ENCODE results near the gene HOXC13. TPM values are rescaled to one million over a fixed set of nuclear protein-coding genes. Genes with fewer than 3 reads are reported as not detected.

Gene HOXC13
- total and polyA plus RNA-seq, 4 donors = not detected

- H3K9ac ChIP-seq (ENCODE audit: insufficient read depth in 1 of 2, low read length in 2 of 2) = no peak overlapping the region
- ATAC-seq (ENCODE audit: insufficient read depth, low FRiP score) (no peak), DNase-seq (no peak)
- H3K9me3 ChIP-seq (ENCODE audit: control insufficient read depth in 4 of 4, insufficient read depth in 3 of 4, low read length in 3 of 4) = peaks cover 0 to 23% (median 0%) of the 10 kb centered on the region in 4 donors
- no peak overlapping the region for H3K27ac ChIP-seq (ENCODE audit: low read depth in 1 of 2, low read length in 1 of 2)
- no peak overlapping the region for H3K4me3 ChIP-seq
- peaks cover 43 to 98% (median 86%) of the 10 kb centered on the region in 3 donors for H3K27me3 ChIP-seq (ENCODE audit: control insufficient read depth in 3 of 3, insufficient read depth in 3 of 3, low read length in 2 of 3)
- WGBS, 2 donors = 2 to 5% methylated on average over 16 to 25 of the region's 25 CpGs
- H3K36me3 ChIP-seq (ENCODE audit: control insufficient read depth in 4 of 4, insufficient read depth in 4 of 4, low read length in 4 of 4) = no peaks in the 10 kb centered on the region
- no peak for TF ChIP-seq CTCF (IDR thresholded peaks at IDR 0.05; ENCODE audit: control extremely low read depth, extremely low read depth)
- peaks cover 0 to 16% (median 4%) of the 10 kb centered on the region in 5 donors for H3K4me1 ChIP-seq (ENCODE audit: control insufficient read depth in 5 of 5, insufficient read depth in 5 of 5, low read length in 5 of 5)
Observed at GRCh38 chr12:53975064-53975471, 36.4 kb downstream of the HOXC13 start.

- no peak for TF ChIP-seq CTCF (IDR thresholded peaks at IDR 0.05; ENCODE audit: control extremely low read depth, extremely low read depth)
- Histone ChIP-seq H3K27ac (ENCODE audit: low read depth in 1 of 2, low read length in 1 of 2) (no peak overlapping the region), H3K27me3 (ENCODE audit: control insufficient read depth in 3 of 3, insufficient read depth in 3 of 3, low read length in 2 of 3) (peaks cover 42 to 98% (median 86%) of the 10 kb centered on the region in 3 donors), H3K36me3 (ENCODE audit: control insufficient read depth in 4 of 4, insufficient read depth in 4 of 4, low read length in 4 of 4) (no peaks in the 10 kb centered on the region), H3K4me1 (ENCODE audit: control insufficient read depth in 5 of 5, insufficient read depth in 5 of 5, low read length in 5 of 5) (peaks cover 0 to 16% (median 4%) of the 10 kb centered on the region in 5 donors), H3K9me3 (ENCODE audit: control insufficient read depth in 4 of 4, insufficient read depth in 3 of 4, low read length in 3 of 4) (peaks cover 0 to 23% (median 0%) of the 10 kb centered on the region in 4 donors), H3K9ac (ENCODE audit: insufficient read depth in 1 of 2, low read length in 2 of 2) (no peak overlapping the region), H3K4me3 (no peak overlapping the region)
- DNase-seq (no peak), ATAC-seq (ENCODE audit: insufficient read depth, low FRiP score) (no peak)
- WGBS, 2 donors = 8 to 10% methylated on average over 31 of the region's 31 CpGs
Observed at GRCh38 chr12:53975479-53976152, 37.0 kb downstream of the HOXC13 start.

- DNase-seq (peak; percentile 47 to 74 (median 69)), ATAC-seq (ENCODE audit: insufficient read depth, low FRiP score) (no peak)
- WGBS, 2 donors = 17 to 18% methylated on average over 21 of the region's 21 CpGs
- no peak overlapping the region for H3K4me3 ChIP-seq
- no peak overlapping the region for H3K27ac ChIP-seq (ENCODE audit: low read depth in 1 of 2, low read length in 1 of 2)
- peaks cover 0 to 21% (median 0%) of the 10 kb centered on the region in 4 donors for H3K9me3 ChIP-seq (ENCODE audit: control insufficient read depth in 4 of 4, insufficient read depth in 3 of 4, low read length in 3 of 4)
- H3K27me3 ChIP-seq (ENCODE audit: control insufficient read depth in 3 of 3, insufficient read depth in 3 of 3, low read length in 2 of 3) = peaks cover 38 to 98% (median 86%) of the 10 kb centered on the region in 3 donors
- peaks cover 0 to 15% (median 4%) of the 10 kb centered on the region in 5 donors for H3K4me1 ChIP-seq (ENCODE audit: control insufficient read depth in 5 of 5, insufficient read depth in 5 of 5, low read length in 5 of 5)
- H3K9ac ChIP-seq (ENCODE audit: insufficient read depth in 1 of 2, low read length in 2 of 2) = no peak overlapping the region
- no peaks in the 10 kb centered on the region for H3K36me3 ChIP-seq (ENCODE audit: control insufficient read depth in 4 of 4, insufficient read depth in 4 of 4, low read length in 4 of 4)
- no peak for TF ChIP-seq CTCF (IDR thresholded peaks at IDR 0.05; ENCODE audit: control extremely low read depth, extremely low read depth)
Observed at GRCh38 chr12:53976172-53976822, 37.7 kb downstream of the HOXC13 start.
